Endodermal cell (in vitro differentiated cells): ENCODE results near the gene SHC1. TPM values are rescaled to one million over a fixed set of nuclear protein-coding genes. Genes with fewer than 3 reads are reported as not detected.
A peak's percentile ranks its signal among the peaks of the same experiment; 100 is the strongest.

Experiments used
- DNase-seq: peaks from one replicate; pipeline ENCODE4 v3.0.0-alpha.2; 2017
- H3K27ac ChIP-seq: 2 replicates; pipeline ENCODE4 v1.5.1; 2013; ENCODE audit warnings: mild to moderate bottlenecking, low read depth, low read length, moderate library complexity
- H3K27me3 ChIP-seq: 2 replicates; pipeline ENCODE4 v1.6.1; 2013; ENCODE audit warnings: mild to moderate bottlenecking, low read length, moderate library complexity; ENCODE audit not compliant: insufficient read depth, control insufficient read depth, poor library complexity, severe bottlenecking
- H3K36me3 ChIP-seq: 2 replicates; pipeline ENCODE4 v1.7.0; 2013; ENCODE audit warnings: mild to moderate bottlenecking, low read length, moderate library complexity; ENCODE audit not compliant: control insufficient read depth, insufficient read depth
- H3K4me1 ChIP-seq: one replicate; pipeline ENCODE4 v1.7.0; 2013; ENCODE audit warnings: low read length; ENCODE audit not compliant: control insufficient read depth, insufficient read depth
- H3K4me3 ChIP-seq: 2 replicates; pipeline ENCODE4 v1.5.1; 2013; ENCODE audit warnings: mild to moderate bottlenecking, low read length, moderate library complexity
- H3K9ac ChIP-seq: 2 replicates; pipeline ENCODE4 v1.6.1; 2013; ENCODE audit warnings: mild to moderate bottlenecking, low read length, moderate library complexity; ENCODE audit not compliant: poor library complexity, severe bottlenecking; ENCODE audit errors: extremely low read depth
- H3K9me3 ChIP-seq: 2 replicates; pipeline ENCODE4 v1.6.1; 2013; ENCODE audit warnings: mild to moderate bottlenecking, low read length, moderate library complexity; ENCODE audit not compliant: control insufficient read depth
- H3K27ac Mint-ChIP-seq: 2 replicates; pipeline ENCODE4 v1.8.0; 2020; ENCODE audit warnings: mixed read lengths
- H3K27me3 Mint-ChIP-seq: 2 replicates; pipeline ENCODE4 v1.8.0; 2021; ENCODE audit warnings: mild to moderate bottlenecking, mixed read lengths; ENCODE audit not compliant: insufficient read depth
- H3K36me3 Mint-ChIP-seq: 2 replicates; pipeline ENCODE4 v1.8.0; 2020; ENCODE audit warnings: low read depth, mixed read lengths
- H3K4me1 Mint-ChIP-seq: 2 replicates; pipeline ENCODE4 v1.8.0; 2020; ENCODE audit warnings: mixed read lengths
- H3K4me3 Mint-ChIP-seq: 2 replicates; pipeline ENCODE4 v1.8.0; 2020; ENCODE audit warnings: mild to moderate bottlenecking, moderate library complexity, mixed read lengths
- H3K9me3 Mint-ChIP-seq: 2 replicates; pipeline ENCODE4 v1.8.0; 2020; ENCODE audit warnings: mild to moderate bottlenecking, mixed read lengths
- CTCF ChIP-seq: fragments of 200-600 bp; sonication (generic); conservative IDR thresholded peaks from 2 replicates; pipeline ENCODE4 v1.5.0; 2021; ENCODE audit warnings: antibody characterized with exemption, mild to moderate bottlenecking
- WGBS, 2 experiments: methylation state at CpG; one replicate each; pipeline versions ENCODE4 v1.1.5 to v1.1.7; 2013; ENCODE audit warnings: missing lambda C conversion rate in 2 of 2, mixed read lengths in 1 of 2; ENCODE audit not compliant: insufficient coverage in 1 of 2, insufficient read length in 1 of 2; 5-methylcytosine and 5-hydroxymethylcytosine counted together
- total RNA-seq, 2 donors: library from RNA; stranded (reverse); fragmentation: NEBNext Ultra II Directional in 1 of 2; extraction: Animal tissue kit (Norgen Biotek cat#: 25700) in 1 of 2; gene quantifications; 2 replicates in 1 of 2; 3 replicates in 1 of 2; pipeline ENCODE4 v1.2.1, GENCODE V29; 2021

Gene SHC1
- total RNA-seq, 2 donors from 2014 or later = 157 to 231 TPM

GRCh38 chr1:154974808-154975408 lies 4.4 kb upstream of the SHC1 start:
- WGBS, 2 experiments = 0 to 1% methylated on average over 26 to 30 of the region's 30 CpGs
- Mint-ChIP-seq H3K36me3 (peaks cover 16% of the 10 kb centered on the region), H3K4me1 (peaks cover 22% of the 10 kb centered on the region), H3K27ac (no peak overlapping the region), H3K9me3 (no peaks in the 10 kb centered on the region), H3K27me3 (no peaks in the 10 kb centered on the region), H3K4me3 (no peak overlapping the region)
- Histone ChIP-seq H3K36me3 (peaks cover 23% of the 10 kb centered on the region), H3K27ac (peak overlapping the region; percentile 96), H3K9me3 (no peaks in the 10 kb centered on the region), H3K4me3 (peak overlapping the region; percentile 99), H3K27me3 (no peaks in the 10 kb centered on the region), H3K9ac (peak overlapping the region; percentile 96), H3K4me1 (peaks cover 6% of the 10 kb centered on the region)
- DNase-seq = peak; percentile 98
- no peak for TF ChIP-seq CTCF

GRCh38 chr1:154974102-154974807 lies 3.7 kb upstream of the SHC1 start, which contains the start of gene CKS1B:
CKS1B (plus strand) TSS chr1:154974681; CDS start chr1:154974746, 65 bp downstream.
- H3K36me3 Mint-ChIP-seq = peaks cover 11% of the 10 kb centered on the region
- no peak within 1 kb of the TSS for H3K4me3 Mint-ChIP-seq
- H3K27ac Mint-ChIP-seq = no peak within 1 kb of the TSS
- no peaks in the 10 kb centered on the region for H3K27me3 Mint-ChIP-seq
- TF ChIP-seq CTCF = no peak
- Histone ChIP-seq H3K4me1 (peaks cover 6% of the 10 kb centered on the region), H3K27ac (peak within 1 kb of the TSS; percentile 97), H3K4me3 (peak within 1 kb of the TSS; percentile 99), H3K36me3 (peaks cover 16% of the 10 kb centered on the region), H3K9me3 (no peaks in the 10 kb centered on the region), H3K9ac (peak within 1 kb of the TSS; percentile 96), H3K27me3 (no peaks in the 10 kb centered on the region)
- peak; percentile 98 for DNase-seq
- 0% methylated on average over 38 to 47 of the region's 47 CpGs for WGBS, 2 experiments
- H3K4me1 Mint-ChIP-seq = peaks cover 28% of the 10 kb centered on the region
- H3K9me3 Mint-ChIP-seq = no peaks in the 10 kb centered on the region

- Histone ChIP-seq H3K27ac (peak overlapping the region; percentile 97), H3K4me1 (peaks cover 6% of the 10 kb centered on the region), H3K9ac (peak overlapping the region; percentile 96), H3K27me3 (no peaks in the 10 kb centered on the region), H3K4me3 (peak overlapping the region; percentile 99), H3K9me3 (no peaks in the 10 kb centered on the region), H3K36me3 (peaks cover 14% of the 10 kb centered on the region)
- Mint-ChIP-seq H3K9me3 (no peaks in the 10 kb centered on the region), H3K36me3 (peaks cover 12% of the 10 kb centered on the region), H3K27me3 (no peaks in the 10 kb centered on the region), H3K4me3 (no peak overlapping the region), H3K27ac (no peak overlapping the region), H3K4me1 (peaks cover 34% of the 10 kb centered on the region)
- peak; percentile 43 for TF ChIP-seq CTCF
- peak; percentile 99 for DNase-seq
- WGBS, 2 experiments = 1 to 2% methylated on average over 17 to 34 of the region's 37 CpGs
Measured at GRCh38 chr1:154973344-154974101, 3.0 kb upstream of the SHC1 start.
